Adipose tissue (tissue), 3 donors: ENCODE results near the gene AQP1. TPM values are rescaled to one million over a fixed set of nuclear protein-coding genes. Genes with fewer than 3 reads are reported as not detected.

ENCODE experiments used
- H3K27ac ChIP-seq: one replicate; pipeline ENCODE4 v1.5.1; 2013; ENCODE audit warnings: low read depth, low read length
- WGBS, 3 donors: extraction: QIAGEN DNeasy Blood & Tissue Kit; methylation state at CpG; one replicate each; pipeline ENCODE4 v1.1.7; 2013; 5-methylcytosine and 5-hydroxymethylcytosine counted together
- polyA plus RNA-seq, 3 donors: library from polyadenylated mRNA; stranded (reverse); fragments of 200-250 nt; gene quantifications; one replicate each; pipeline ENCODE4 v1.2.3, GENCODE V29; 2013
- donor health status: healthy with polysubstance abuse.
- donor health status: Bipolar disorder and iron deficiency.
- donor health status: healthy.

The AQP1 gene
- polyA plus RNA-seq, 3 donors = 125 to 256 (median 173) TPM

- H3K27ac ChIP-seq = no peak overlapping the region
- WGBS, 3 donors = 93 to 97% (median 95%) methylated on average over 1 of the region's 1 CpG
Observed at GRCh38 chr7:30956704-30957103, 45.1 kb downstream of the AQP1 start.

DNA sequence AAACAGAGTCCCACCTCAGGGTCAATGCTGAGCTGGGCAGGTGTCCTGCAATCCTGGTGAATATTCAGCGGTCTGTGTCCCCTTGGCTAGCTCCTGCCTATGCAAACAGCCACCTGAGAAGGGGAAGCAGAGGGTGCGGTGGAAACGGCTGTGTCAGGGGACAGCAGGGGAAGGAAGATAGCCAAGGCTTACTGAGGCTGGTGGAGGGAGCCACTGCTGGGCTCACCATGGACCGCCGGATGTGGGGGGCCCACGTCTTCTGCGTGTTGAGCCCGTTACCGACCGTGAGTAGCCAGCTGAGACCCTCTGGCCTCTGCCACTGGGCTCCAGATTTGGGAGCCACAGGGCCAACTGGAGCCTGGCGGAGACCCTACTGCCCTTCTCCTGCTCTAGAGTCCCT is 52.2 kb downstream of the AQP1 start, which contains the start of gene GHRHR:
GHRHR (plus strand) TSS at position 112 of the 400 bp plus-strand sequence; CDS start at position 228, 116 bp downstream.
- no peak within 1 kb of the TSS for H3K27ac ChIP-seq
- WGBS, 3 donors = 80 to 90% (median 89%) methylated on average over 11 of the region's 11 CpGs

DNA sequence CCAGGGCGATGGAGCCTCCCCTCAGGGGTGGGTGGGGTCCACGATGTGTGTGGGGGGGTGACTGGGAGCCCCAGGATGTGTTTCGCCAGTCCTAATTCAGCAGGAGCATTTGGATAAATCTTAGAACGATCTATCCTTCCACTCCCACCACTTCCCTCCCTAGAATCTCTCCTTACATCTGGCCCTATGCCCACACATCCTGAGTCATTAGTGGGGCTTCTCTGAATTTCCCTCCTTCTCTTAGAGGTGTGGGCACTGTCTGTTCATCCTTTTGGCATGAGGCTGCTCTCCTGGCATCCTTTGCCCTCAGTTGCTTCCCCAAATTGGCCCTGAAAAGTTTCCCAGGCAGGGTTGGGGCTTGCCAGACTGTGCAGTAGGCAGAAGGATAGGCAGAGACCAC is 53.7 kb downstream of the AQP1 start:
- H3K27ac ChIP-seq = no peak overlapping the region
- 43 to 60% (median 54%) methylated on average over 4 of the region's 4 CpGs for WGBS, 3 donors

- WGBS, 3 donors = 75 to 90% (median 84%) methylated on average over 9 of the region's 9 CpGs
- H3K27ac ChIP-seq = no peak overlapping the region
Observed at GRCh38 chr7:30965883-30966282, 54.2 kb downstream of the AQP1 start.

DNA sequence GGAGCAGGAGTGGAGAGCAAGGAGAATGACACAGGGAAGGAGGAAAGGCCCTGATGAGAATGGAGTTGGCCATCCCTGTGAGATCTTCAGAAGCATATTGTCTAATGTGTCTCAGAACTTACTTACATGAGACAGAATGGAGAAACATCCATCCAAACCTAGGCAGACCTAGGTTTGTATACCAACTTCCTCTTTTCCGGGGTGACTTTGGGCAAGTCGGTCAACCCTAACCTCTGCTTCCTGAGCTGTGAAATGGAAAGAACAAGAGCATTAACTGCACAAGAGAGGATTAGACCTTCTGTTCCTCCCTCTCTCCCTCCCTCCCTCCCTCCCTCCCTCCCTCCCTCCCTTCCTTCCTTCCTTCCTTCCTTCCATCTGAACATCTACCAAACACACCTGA is 56.6 kb downstream of the AQP1 start:
- no peak overlapping the region for H3K27ac ChIP-seq
- 52 to 97% (median 56%) methylated on average over 2 of the region's 2 CpGs for WGBS, 3 donors

GRCh38 chr7:30968747-30969603 is 57.3 kb downstream of the AQP1 start:
- WGBS, 3 donors = 84 to 89% (median 88%) methylated on average over 7 of the region's 7 CpGs
- no peak overlapping the region for H3K27ac ChIP-seq

- H3K27ac ChIP-seq = no peak overlapping the region
- WGBS, 3 donors = 91 to 100% (median 91%) methylated on average over 1 of the region's 1 CpG
Observed at GRCh38 chr7:30969604-30969970, 57.9 kb downstream of the AQP1 start.

- 90 to 93% (median 93%) methylated on average over 4 to 5 of the region's 5 CpGs for WGBS, 3 donors
Observed at GRCh38 chr7:30970074-30970473, 58.4 kb downstream of the AQP1 start.

GRCh38 chr7:30970594-30971094 is 59.0 kb downstream of the AQP1 start:
- WGBS, 3 donors = 40 to 64% (median 60%) methylated on average over 6 of the region's 6 CpGs

More at GRCh38 chr7:30970074-30970473, 58.4 kb downstream of the AQP1 start:
- no peak overlapping the region for H3K27ac ChIP-seq

DNA sequence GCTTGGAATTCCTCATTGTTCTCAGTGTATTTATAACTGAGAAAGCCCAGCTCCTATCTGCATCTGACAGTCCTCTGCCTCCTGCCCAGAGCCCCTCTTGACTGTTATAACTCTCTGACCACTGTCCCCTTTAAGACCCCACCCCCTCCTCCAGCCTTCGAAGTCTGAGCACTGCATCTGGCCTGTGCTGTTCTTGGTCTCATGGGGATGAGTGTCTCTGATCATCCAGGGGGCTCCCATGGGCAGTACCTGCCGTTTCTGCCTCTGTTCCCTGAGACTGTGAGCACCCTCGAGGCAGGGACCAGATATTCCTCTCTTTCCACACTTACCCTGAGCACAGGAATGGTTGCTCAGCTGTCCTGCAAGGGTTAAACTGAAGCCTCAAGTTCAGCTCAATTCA is 59.8 kb downstream of the AQP1 start:
- H3K27ac ChIP-seq = no peak overlapping the region
- WGBS, 3 donors = 45 to 54% (median 53%) methylated on average over 3 of the region's 3 CpGs

More at GRCh38 chr7:30970594-30971094, 59.0 kb downstream of the AQP1 start:
- H3K27ac ChIP-seq = no peak overlapping the region

GRCh38 chr7:30971840-30972563 is 60.3 kb downstream of the AQP1 start:
- 37 to 57% (median 48%) methylated on average over 15 of the region's 15 CpGs for WGBS, 3 donors
- H3K27ac ChIP-seq = no peak overlapping the region

DNA sequence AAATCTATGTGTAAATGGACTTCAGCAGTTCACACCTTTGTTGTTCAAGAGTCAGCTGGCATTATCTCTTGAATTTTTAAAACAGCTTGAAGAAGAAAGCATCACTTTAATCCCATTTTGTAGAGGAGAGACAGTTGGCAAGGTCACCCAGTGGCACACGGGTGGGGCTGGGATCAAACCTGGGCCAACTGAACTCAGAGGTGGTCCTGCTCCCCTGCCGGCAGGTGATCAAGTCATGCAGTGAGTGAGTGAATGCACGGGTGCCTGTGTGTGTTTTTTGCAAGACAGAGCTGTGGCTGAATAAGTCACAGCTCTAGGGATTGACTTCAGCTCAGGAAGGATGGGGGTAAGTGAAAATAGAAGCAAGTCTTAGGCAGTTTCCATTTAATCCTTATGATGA is 61.6 kb downstream of the AQP1 start:
- 70 to 86% (median 74%) methylated on average over 3 of the region's 3 CpGs for WGBS, 3 donors
- H3K27ac ChIP-seq = no peak overlapping the region

DNA sequence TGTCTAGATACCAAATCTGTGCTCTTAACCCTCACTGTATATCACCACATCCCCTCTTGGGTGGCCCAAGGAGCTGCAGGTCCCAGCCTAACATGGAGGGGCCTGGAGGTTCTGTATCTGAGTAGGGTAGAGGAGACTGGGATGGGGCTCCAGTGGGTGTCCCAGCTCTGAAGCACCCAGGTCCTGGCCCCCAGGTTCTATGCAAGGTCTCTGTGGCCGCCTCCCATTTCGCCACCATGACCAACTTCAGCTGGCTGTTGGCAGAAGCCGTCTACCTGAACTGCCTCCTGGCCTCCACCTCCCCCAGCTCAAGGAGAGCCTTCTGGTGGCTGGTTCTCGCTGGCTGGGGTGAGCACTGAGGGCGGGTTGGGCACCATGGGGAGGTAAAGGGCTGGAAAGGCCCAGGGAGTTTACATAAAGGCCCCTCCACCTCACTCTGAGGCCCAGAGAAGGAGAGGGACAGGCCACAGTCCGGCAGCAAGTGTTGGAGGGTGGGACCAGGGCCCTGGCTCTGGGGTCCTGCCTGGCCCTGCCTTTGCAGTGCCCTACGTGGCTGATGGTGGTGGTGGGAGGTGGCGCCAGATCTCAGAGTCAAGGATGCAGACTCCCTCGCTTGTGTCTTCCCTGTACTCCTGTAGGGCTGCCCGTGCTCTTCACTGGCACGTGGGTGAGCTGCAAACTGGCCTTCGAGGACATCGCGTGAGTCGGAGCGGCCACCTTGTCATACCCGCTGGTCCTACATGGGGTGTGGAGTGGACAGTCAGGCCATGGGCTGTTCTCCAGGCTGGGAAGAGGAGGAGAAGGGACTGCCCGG is 62.3 kb downstream of the AQP1 start:
- WGBS, 3 donors = 88 to 96% (median 91%) methylated on average over 18 of the region's 18 CpGs
- H3K27ac ChIP-seq = no peak overlapping the region

DNA sequence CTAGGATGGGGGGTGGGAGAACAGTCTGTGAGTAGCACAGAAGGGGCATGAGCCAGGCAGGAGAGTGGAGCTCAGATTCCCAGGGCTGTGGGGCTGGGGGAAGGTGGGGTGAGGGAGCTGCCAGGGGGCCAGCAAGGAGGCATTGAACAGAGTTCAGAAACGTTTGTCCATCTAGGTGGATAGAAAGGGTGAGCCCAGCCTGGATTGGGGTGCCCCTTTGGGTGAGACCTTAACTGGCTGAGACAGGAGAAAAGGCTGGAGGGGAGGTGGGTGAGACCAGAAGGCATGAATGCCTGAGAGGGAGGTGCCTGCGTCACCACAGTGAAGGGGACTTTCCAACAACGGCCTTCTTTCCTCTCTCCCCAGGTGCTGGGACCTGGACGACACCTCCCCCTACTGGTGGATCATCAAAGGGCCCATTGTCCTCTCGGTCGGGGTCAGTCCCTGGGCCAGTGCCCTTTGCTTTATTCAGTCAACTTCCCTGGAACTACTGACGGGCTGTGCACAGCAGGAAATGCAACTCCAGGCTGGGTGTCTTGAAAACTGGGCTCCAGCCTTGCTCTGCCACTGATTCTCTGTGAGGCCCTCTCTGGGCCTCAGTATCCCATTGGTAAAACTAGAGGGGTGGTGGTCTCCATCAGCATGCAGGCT is 63.1 kb downstream of the AQP1 start:
- H3K27ac ChIP-seq = no peak overlapping the region
- 13 to 24% (median 22%) methylated on average over 7 of the region's 7 CpGs for WGBS, 3 donors
